GM19099 (cell line): Measurements from ENCODE around the gene MAP2K4.

Source experiments
- POLR2A ChIP-seq: IDR thresholded peaks from 3 replicates; pipeline ENCODE4 v1.6.1; 2011; ENCODE audit warnings: low read depth; ENCODE audit not compliant: insufficient read length; ENCODE audit errors: extremely low read depth

Gene MAP2K4

GRCh38 chr17:12020642-12021622 lies at the start of gene MAP2K4:
Gene MAP2K4 (plus strand): TSS chr17:12020877. CDS start chr17:12020887, 10 bp downstream.
- peak; percentile 93 for TF ChIP-seq POLR2A

- TF ChIP-seq POLR2A, result no peak
These were observed 40.9 kb upstream of the MAP2K4 start for GRCh38 chr17:11979795-11980194.

- TF ChIP-seq POLR2A, result no peak
These were observed 39.9 kb upstream of the MAP2K4 start for GRCh38 chr17:11980813-11981212.

GRCh38 chr17:11981862-11982261 lies 38.8 kb upstream of the MAP2K4 start:
- TF ChIP-seq POLR2A, result no peak

- no peak for TF ChIP-seq POLR2A
These were observed 34.3 kb upstream of the MAP2K4 start for GRCh38 chr17:11986179-11986941.

GRCh38 chr17:11986942-11987329 lies 33.7 kb upstream of the MAP2K4 start:
- no peak for TF ChIP-seq POLR2A

GRCh38 chr17:11990363-11990983 lies 30.2 kb upstream of the MAP2K4 start:
- TF ChIP-seq POLR2A, result no peak

GRCh38 chr17:11991461-11991860 lies 29.2 kb upstream of the MAP2K4 start:
- no peak for TF ChIP-seq POLR2A

- no peak for TF ChIP-seq POLR2A
These were observed 23.9 kb upstream of the MAP2K4 start for GRCh38 chr17:11996722-11997146.

GRCh38 chr17:11997147-11997971 lies 23.3 kb upstream of the MAP2K4 start, which contains the start of gene ZNF18:
Gene ZNF18 (minus strand): TSS chr17:11997475. CDS start chr17:11992829, 4,646 bp downstream.
- TF ChIP-seq POLR2A, result peak; percentile 99

- no peak for TF ChIP-seq POLR2A
These were observed 22.8 kb upstream of the MAP2K4 start for GRCh38 chr17:11997972-11998233.

- no peak for TF ChIP-seq POLR2A
These were observed 21.0 kb upstream of the MAP2K4 start for GRCh38 chr17:11999696-12000095.

- no peak for TF ChIP-seq POLR2A
These were observed 13.2 kb upstream of the MAP2K4 start for GRCh38 chr17:12007466-12007865.

- TF ChIP-seq POLR2A, result no peak
These were observed 1.0 kb downstream of the MAP2K4 start for GRCh38 chr17:12021623-12022140.

- no peak for TF ChIP-seq POLR2A
These were observed 1.6 kb downstream of the MAP2K4 start for GRCh38 chr17:12022310-12022709.

- no peak for TF ChIP-seq POLR2A
These were observed 3.6 kb downstream of the MAP2K4 start for GRCh38 chr17:12024327-12024726.
